ENCODE results near the gene THADA.
"Not testable (repeated sequence)": the region's sequence is repeated elsewhere in the genome, so short reads cannot be mapped to it uniquely, and the experiment has no call there.

THADA gene

DNA sequence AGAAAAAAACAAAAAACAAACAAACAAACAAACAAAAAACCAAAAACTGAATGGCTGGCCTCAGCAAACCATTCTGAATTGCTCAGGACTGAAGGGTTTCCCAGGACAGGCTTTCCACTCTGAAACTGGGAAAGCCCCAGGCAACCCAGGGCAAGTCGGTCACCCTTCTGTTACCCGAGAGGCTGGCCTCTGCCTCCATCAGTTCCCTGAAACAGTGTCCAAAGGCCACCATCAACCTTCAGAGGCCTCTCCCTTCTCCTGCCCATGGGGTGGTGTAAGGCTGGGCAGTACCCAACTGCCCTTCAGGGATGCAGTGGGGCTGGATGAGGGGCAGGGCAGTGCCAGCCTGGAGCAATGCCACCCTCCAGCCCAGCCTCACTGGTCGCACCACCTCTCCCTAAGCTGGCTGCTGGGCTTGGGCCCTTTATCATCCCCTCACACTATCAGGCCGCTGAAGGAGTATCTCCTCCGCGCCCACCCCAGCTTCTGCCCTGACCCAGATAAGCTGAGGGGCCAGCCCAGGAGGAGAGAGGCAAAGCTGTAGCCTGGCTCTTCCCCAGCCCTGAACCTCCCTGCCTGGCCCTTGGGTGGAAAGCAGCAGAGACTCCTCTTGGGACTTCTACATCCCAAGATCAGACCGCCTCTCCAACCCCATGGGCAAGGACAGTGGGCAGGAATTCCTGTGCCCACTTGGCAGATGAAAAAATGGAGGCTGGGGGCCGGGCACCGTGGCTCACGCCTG lies 405.4 kb downstream of the THADA start:
- TF ChIP-seq, protein P1, sequence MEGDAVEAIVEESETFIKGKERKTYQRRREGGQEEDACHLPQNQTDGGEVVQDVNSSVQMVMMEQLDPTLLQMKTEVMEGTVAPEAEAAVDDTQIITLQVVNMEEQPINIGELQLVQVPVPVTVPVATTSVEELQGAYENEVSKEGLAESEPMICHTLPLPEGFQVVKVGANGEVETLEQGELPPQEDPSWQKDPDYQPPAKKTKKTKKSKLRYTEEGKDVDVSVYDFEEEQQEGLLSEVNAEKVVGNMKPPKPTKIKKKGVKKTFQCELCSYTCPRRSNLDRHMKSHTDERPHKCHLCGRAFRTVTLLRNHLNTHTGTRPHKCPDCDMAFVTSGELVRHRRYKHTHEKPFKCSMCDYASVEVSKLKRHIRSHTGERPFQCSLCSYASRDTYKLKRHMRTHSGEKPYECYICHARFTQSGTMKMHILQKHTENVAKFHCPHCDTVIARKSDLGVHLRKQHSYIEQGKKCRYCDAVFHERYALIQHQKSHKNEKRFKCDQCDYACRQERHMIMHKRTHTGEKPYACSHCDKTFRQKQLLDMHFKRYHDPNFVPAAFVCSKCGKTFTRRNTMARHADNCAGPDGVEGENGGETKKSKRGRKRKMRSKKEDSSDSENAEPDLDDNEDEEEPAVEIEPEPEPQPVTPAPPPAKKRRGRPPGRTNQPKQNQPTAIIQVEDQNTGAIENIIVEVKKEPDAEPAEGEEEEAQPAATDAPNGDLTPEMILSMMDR (conservative IDR thresholded peaks at IDR 0.05; ENCODE audit: low read length) = no peak
- no peak for DNase-seq (ENCODE audit: low read depth)
- H3K4me3 ChIP-seq (ENCODE audit: low read length) = no peak overlapping the region

- DNase-seq (ENCODE audit: low read depth); H3K4me3 ChIP-seq (ENCODE audit: low read length): not testable (repeated sequence)
Measured at GRCh38 chr2:43189861-43190260, 406.0 kb downstream of the THADA start.

DNA sequence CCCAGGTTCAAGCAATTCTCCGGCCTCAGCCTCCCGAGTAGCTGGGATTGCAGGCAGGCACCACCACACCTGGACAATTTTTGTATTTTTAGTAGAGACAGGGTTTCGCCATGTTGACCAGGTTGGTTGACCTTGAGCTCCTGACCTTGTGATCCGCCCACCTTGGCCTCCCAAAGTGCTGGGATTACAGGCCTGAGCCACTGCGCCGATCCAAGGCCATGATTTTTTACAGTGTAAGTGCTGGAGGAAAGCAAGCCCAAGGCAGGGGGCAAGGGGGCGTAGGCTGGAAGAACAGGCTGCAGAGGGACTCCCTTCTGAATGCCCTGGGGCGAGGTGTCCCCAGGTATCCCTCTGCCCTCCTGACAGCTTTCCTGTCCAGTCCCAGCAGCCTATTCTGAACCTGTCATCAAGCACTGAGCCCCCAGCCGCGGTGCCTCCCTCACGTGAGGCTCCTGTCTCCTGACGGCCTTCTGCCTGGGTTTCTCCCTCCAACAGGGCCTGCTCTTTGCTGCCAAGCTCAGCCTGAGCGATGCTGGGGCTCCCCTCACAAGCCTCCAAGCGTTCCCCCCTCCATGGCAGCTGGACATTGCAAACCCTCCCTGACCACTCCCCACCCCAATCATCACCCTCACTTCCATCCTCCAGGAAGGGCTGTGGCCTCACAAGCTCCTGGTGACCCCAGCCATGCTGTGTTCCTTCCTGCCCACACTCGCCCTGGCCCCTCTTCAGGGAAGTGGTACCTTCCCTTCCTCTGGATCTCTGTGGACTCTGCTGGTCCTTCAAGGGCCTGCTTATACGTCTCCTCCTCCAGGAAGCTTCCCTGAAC lies 407.1 kb downstream of the THADA start:
- TF ChIP-seq, protein P1 (conservative IDR thresholded peaks at IDR 0.05; ENCODE audit: low read length) = no peak
- DNase-seq (ENCODE audit: low read depth) = no peak

GRCh38 chr2:43186679-43187374 lies 409.0 kb downstream of the THADA start:
- H3K4me3 ChIP-seq (ENCODE audit: low read length) = no peak overlapping the region
- no peak for DNase-seq (ENCODE audit: low read depth)
- TF ChIP-seq, protein P1 (conservative IDR thresholded peaks at IDR 0.05; ENCODE audit: low read length) = no peak

More for the DNA sequence above, 407.1 kb downstream of the THADA start:
- no peak overlapping the region for H3K4me3 ChIP-seq (ENCODE audit: low read length)

DNA sequence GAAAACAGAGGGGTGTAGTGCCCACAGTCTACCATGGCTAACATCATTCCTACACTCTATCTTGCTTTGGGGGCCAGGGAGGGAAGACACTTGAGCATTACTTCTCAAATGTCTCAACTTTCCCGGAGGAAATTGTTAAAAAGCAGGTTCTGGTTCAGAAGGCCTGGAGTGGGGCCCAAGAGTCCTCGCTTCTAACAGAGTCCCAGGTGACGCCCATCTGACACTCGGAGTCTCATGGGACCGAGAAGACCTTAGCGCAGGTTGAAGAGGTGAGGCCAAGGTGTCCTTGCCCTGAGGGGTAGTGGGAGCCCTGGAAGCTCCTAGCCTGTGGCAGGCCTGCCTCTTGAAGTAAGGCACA lies 409.5 kb downstream of the THADA start:
- H3K4me3 ChIP-seq (ENCODE audit: low read length) = no peak overlapping the region
- DNase-seq (ENCODE audit: low read depth) = no peak
- TF ChIP-seq, protein P1 (conservative IDR thresholded peaks at IDR 0.05; ENCODE audit: low read length) = no peak

GRCh38 chr2:43185146-43185545 lies 410.7 kb downstream of the THADA start:
- TF ChIP-seq, protein P1 (conservative IDR thresholded peaks at IDR 0.05; ENCODE audit: low read length) = no peak
- H3K4me3 ChIP-seq (ENCODE audit: low read length) = no peak overlapping the region
- DNase-seq (ENCODE audit: low read depth) = no peak

DNA sequence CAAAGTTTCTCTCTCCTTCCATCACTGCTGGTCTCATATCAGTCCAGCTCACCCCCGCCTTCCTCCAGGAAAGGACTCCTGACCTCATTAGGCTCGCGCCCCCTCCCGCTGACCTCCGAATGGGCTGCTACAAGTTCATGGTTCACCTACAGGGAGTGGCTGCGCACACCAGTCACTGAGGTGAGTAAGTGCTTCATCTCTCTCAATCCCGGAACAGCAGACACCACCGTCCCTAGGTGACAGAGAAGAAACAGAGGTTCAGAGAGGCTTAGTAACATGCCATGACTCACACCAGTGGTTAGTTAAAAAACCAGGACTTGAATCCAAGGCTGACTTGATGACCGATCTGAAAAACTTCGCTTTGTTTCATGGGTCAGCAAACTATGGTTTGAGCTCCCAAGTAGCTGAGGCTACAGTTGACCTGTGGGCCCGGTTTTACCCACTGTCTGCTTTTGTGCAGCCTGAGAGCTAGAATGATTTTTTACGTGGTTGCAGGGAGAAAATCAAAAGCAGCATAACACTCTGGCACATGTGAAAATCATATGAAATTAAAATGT lies 411.4 kb downstream of the THADA start:
- DNase-seq (ENCODE audit: low read depth) = peak; percentile 76
- TF ChIP-seq, protein P1 (conservative IDR thresholded peaks at IDR 0.05; ENCODE audit: low read length) = no peak
- H3K4me3 ChIP-seq (ENCODE audit: low read length) = no peak overlapping the region

Data from AG10803 (cell line).